ENCODE results near the gene PPTC7. TPM values are rescaled to one million over a fixed set of nuclear protein-coding genes. Genes with fewer than 3 reads are reported as not detected.

The PPTC7 gene
- total and polyA plus RNA-seq, 2 of the 13 experiments (the other 11 are each of a cell fraction or from before 2014, with no cell fraction given), result 4.8 to 12.3 TPM

DNA sequence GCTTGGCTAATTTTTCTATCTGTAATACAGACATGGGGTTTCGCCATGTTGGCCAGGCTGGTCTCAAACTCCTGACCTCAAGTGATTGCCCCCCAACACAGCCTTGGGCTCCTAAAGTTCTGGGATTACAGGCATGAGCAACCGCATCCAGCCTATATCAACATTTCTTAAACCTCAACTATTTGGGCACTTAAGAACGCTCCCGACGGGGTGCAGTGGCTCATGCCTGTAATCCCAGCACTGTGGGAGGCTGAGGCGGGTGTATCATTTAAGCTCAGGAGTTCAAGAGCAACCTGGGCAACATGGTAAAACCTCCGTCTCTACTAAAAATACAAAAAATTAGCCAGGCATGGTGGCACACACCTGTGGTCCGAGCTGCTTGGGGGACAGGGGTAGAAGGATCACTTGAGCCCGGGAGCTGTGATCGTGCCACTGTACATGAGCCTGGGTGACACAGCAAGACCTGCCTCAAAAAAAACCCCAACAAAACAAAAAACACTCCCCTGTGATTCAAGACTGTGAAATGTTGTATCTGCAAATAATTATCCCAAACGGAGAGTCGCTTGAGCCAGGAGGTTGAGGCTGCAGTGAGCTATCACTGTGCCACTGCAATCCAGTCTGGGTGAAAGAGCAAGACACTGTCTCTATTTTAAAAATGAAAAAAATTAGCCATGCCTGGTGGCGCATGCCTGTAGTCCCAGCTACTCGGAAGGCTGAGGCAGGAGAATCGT is 21.5 kb downstream of the PPTC7 start:
- BruUV-seq (replicated peaks), result no TSS peak
- Histone ChIP-seq H3K4me2 (ENCODE audit: low read depth, low read length) (no peak overlapping the region), H3K27ac (ENCODE audit: extremely low read length, insufficient read depth, low read length) (no peak overlapping the region), H3K27me3 (ENCODE audit: control insufficient read depth in 1 of 2, insufficient read depth in 2 of 2, low read length in 2 of 2) (no peaks in the 10 kb centered on the region), H3K9me3 (ENCODE audit: low read length) (no peaks in the 10 kb centered on the region), H3K36me3 (replicated peaks in 1 of 2; ENCODE audit: control insufficient read depth in 1 of 2, insufficient read depth in 2 of 2, low read length in 2 of 2) (no peaks in the 10 kb centered on the region), H3K9ac (ENCODE audit: insufficient read depth, low read depth, low read length) (no peak overlapping the region), H4K20me1 (ENCODE audit: insufficient read depth, low read length) (peaks cover 5% of the 10 kb centered on the region; the same call in 1 of the 2 replicates), H2AFZ (ENCODE audit: low read length) (no peak overlapping the region), H3K79me2 (ENCODE audit: insufficient read depth, low read length) (peaks cover 86% of the 10 kb centered on the region), H3K4me1 (ENCODE audit: insufficient read depth, low read length) (peaks cover 65% of the 10 kb centered on the region), H3K4me3 (replicated peaks in 1 of 3; ENCODE audit: insufficient read depth in 1 of 3, low read depth in 2 of 3, low read length in 3 of 3) (no peak overlapping the region)
- intact Hi-C loops (cut with micrococcal nuclease; ENCODE audit: unreplicated experiment), result no loop called here
- ATAC-seq (no peak), DNase-seq (ENCODE audit: low spot score) (no peak), FAIRE-seq (no peak)
- ChIA-PET CTCF (ENCODE audit: low intra/inter-chr PET ratio, low total read pairs) (no interaction called here), POLR2A (no interaction called here)
- 93% methylated on average over 15 of the region's 15 CpGs for WGBS (ENCODE audit: low lambda C conversion rate)
- in situ Hi-C loops (cut with HindIII; ENCODE audit: extremely low pct_ligation_motif_present, low pct_unique_long_range_greater_than_20kb), result no loop called here
- TF ChIP-seq RXRB (CRISPR knock-in tag; IDR thresholded peaks at IDR 0.05; ENCODE audit: borderline replicate concordance) (no peak), JDP2 (CRISPR knock-in tag; IDR thresholded peaks at IDR 0.05; ENCODE audit: borderline replicate concordance) (no peak), ZNF703 (CRISPR knock-in tag; IDR thresholded peaks at IDR 0.05; ENCODE audit: borderline replicate concordance) (no peak), ETV6 (CRISPR knock-in tag; conservative IDR thresholded peaks at IDR 0.05) (no peak), AGO1 (IDR thresholded peaks at IDR 0.05; ENCODE audit: low read depth, low read length, poor library complexity, severe bottlenecking) (no peak), MXD4 (CRISPR knock-in tag; IDR thresholded peaks at IDR 0.05) (no peak), THAP11 (CRISPR knock-in tag; IDR thresholded peaks at IDR 0.05) (no peak), NFKBIZ (CRISPR knock-in tag; IDR thresholded peaks at IDR 0.05) (no peak), GATAD2A (CRISPR knock-in tag; IDR thresholded peaks at IDR 0.05) (no peak), KMT2A (CRISPR knock-in tag; IDR thresholded peaks at IDR 0.05) (no peak), HOXA9 (CRISPR knock-in tag; IDR thresholded peaks at IDR 0.05; ENCODE audit: borderline replicate concordance) (no peak)
- TF ChIP-seq, protein P1, sequence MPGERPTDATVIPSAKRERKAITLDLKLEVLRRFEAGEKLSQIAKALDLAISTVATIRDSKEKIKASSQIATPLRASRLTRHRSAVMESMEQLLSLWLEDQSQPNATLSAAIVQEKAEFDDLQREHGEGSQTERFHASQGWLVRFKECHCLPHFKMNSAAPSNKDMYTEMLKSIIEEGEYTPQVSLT (CRISPR knock-in tag; IDR thresholded peaks at IDR 0.05; ENCODE audit: borderline replicate concordance, low read depth), result no peak
- TF ChIP-seq, protein P2, sequence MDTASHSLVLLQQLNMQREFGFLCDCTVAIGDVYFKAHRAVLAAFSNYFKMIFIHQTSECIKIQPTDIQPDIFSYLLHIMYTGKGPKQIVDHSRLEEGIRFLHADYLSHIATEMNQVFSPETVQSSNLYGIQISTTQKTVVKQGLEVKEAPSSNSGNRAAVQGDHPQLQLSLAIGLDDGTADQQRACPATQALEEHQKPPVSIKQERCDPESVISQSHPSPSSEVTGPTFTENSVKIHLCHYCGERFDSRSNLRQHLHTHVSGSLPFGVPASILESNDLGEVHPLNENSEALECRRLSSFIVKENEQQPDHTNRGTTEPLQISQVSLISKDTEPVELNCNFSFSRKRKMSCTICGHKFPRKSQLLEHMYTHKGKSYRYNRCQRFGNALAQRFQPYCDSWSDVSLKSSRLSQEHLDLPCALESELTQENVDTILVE (CRISPR knock-in tag; IDR thresholded peaks at IDR 0.05), result no peak
- TF ChIP-seq, protein P3, sequence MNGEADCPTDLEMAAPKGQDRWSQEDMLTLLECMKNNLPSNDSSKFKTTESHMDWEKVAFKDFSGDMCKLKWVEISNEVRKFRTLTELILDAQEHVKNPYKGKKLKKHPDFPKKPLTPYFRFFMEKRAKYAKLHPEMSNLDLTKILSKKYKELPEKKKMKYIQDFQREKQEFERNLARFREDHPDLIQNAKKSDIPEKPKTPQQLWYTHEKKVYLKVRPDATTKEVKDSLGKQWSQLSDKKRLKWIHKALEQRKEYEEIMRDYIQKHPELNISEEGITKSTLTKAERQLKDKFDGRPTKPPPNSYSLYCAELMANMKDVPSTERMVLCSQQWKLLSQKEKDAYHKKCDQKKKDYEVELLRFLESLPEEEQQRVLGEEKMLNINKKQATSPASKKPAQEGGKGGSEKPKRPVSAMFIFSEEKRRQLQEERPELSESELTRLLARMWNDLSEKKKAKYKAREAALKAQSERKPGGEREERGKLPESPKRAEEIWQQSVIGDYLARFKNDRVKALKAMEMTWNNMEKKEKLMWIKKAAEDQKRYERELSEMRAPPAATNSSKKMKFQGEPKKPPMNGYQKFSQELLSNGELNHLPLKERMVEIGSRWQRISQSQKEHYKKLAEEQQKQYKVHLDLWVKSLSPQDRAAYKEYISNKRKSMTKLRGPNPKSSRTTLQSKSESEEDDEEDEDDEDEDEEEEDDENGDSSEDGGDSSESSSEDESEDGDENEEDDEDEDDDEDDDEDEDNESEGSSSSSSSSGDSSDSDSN (CRISPR knock-in tag; IDR thresholded peaks at IDR 0.05), result no peak
- TF ChIP-seq, protein P4, sequence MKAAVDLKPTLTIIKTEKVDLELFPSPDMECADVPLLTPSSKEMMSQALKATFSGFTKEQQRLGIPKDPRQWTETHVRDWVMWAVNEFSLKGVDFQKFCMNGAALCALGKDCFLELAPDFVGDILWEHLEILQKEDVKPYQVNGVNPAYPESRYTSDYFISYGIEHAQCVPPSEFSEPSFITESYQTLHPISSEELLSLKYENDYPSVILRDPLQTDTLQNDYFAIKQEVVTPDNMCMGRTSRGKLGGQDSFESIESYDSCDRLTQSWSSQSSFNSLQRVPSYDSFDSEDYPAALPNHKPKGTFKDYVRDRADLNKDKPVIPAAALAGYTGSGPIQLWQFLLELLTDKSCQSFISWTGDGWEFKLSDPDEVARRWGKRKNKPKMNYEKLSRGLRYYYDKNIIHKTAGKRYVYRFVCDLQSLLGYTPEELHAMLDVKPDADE (CRISPR knock-in tag; IDR thresholded peaks at IDR 0.05), result no peak
- TF ChIP-seq, protein P5, sequence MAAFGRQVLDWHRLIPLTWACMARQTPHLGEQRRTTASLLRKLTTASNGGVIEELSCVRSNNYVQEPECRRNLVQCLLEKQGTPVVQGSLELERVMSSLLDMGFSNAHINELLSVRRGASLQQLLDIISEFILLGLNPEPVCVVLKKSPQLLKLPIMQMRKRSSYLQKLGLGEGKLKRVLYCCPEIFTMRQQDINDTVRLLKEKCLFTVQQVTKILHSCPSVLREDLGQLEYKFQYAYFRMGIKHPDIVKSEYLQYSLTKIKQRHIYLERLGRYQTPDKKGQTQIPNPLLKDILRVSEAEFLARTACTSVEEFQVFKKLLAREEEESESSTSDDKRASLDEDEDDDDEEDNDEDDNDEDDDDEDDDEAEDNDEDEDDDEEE (CRISPR knock-in tag; IDR thresholded peaks at IDR 0.05), result no peak
